Stimulated activated CD8-positive, alpha-beta memory T cell treated with anti-CD3 and anti-CD28 coated beads, Interleukin-4, amount 100 ng/mL, for 48 hours (primary cell): ENCODE measurements around the gene MB21D2.

Experiments
- DNase-seq: peaks from one replicate; pipeline ENCODE4 v3.0.0-alpha.2; 2020

Gene MB21D2

DNA sequence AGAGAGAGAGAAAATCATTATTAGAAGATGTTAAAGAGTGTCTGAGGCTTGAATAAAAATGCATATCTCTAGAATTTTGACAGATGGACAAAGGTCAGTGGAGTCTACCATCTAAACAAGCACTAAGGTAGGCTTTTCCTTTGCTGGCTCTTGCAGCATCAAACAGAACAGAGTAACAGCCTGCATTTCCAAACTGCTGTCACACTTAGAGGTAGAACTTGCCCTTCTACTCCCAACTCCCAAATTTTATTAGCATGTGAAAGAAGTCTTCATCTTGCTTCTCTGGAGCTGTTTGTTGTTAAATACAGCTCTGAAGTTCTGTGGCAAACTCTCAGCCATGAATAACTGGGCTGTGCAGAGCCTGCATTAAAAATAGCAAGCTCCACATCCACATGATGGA is 4.1 kb upstream of the MB21D2 start:
- DNase-seq = no peak

DNA sequence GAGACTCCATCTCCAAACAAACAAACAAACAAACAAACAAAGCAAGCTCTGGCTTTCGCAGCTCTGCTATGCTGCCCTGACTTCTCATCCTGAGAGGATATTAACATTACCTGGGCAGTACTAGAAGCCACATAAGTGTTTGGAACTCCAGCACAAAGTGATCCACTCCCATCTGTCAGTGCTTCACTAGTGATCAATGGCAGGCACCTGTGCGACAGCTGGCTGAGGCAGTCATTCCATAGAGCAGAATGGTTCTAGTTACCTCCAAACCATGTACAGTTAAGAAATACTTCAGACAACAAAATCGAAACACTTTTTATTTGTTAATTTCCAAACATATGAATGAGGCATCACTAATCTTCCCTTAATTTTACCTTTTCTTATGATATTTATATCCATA is 2.8 kb upstream of the MB21D2 start:
- no peak for DNase-seq

DNA sequence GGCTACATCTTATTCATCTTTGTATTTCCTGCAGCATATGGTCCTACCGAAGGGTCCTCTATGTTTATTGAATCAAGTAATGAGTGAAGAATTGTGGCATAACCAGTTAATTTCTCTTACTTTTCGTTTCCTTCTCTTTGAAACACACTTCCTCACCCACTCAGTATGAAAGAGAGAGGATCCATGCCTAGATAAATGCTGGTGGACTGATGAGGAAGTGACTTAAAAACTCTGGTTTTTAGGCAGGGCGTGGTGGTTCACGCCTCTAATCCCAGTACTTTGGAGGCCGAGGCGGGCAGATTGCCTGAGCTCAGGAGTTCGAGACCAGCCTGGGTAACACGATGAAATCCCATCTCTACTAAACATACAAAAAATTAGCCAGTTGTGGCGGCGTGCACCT is 2.2 kb upstream of the MB21D2 start:
- DNase-seq = no peak

DNA sequence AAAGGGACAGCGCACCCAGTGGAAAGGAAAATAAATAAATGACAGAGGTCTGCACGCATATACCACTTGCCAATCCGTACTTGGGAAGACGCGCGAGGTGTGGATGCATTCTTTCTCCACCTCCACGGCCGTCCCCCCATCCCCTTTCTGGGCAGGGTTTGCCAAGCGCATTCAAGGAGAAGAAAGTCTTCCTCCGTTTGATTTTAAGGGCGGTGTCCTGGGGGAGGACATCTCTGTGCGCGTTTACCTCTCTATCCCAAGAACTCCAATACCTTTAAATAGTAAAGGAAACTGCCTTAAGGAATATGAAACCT is 576 bp upstream of the MB21D2 start:
- DNase-seq = no peak

DNA sequence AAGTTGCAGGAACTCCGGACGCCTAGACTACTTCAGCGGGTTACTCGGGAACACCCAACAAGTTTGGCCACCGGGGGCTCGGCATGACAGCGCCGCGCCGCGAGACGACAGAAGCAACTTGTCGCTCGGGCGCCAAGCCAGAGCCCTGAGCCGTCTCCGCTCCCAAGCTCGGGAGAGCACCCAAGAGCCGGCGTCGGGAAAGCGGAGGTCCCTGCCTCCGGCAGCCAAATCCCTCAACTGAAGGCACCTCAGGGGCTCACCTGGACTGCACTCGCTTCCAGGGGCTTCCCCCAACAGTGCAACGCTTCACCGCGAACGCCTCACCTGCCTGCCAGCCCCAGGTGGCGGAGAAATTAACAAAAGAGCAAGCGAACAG is 640 bp downstream of the MB21D2 start:
- peak; percentile 59 for DNase-seq

DNA sequence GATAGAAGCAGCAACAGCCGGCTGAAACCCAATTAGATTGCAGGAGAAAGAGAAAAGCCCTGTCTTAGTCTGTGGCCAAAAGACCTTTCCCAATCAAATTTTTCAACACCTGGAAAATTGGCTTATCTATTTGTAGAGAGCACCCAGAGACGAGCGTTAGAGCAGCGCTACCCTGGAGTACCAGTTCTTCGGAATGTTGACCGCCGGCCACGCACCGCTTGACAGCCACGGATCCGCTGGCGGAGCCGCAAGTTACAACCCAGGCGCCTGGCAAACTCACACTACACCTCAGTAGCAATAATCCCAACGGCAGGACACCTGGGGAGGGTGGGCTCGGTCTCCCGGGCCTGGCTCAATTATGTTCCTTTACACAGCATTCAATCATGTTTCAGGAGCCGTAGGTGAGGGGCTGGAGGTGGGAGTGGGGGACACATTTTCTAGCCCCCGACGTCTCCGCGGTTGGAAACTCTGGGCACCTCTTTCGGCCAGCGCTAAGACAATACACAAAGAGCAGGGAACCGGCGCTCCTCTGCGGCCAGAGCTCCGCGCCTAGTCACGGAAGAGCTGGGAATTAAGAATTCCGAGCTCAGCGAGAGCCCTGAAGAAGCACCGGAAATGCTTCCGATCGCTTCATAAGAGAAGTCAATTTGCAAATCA is 1.2 kb downstream of the MB21D2 start:
- DNase-seq = no peak

DNA sequence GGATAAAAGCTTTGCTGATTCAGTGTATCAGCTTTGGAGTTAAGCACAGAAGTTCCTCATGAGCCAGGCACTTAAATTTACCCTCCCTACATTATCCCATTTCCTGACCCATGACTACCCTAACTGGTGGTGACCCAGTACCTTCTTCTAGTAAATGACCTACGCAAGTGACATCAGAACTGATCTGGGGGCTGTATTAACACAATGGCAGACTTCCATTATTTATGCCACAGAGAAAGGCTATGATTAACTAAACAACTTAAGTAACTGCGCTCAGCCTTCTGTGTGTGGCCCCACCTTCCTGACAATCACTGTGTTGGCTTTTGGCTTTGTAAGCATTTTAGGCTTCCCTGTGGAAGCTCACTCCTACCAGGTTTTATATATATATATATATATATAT is 1.9 kb downstream of the MB21D2 start:
- DNase-seq = no peak

DNA sequence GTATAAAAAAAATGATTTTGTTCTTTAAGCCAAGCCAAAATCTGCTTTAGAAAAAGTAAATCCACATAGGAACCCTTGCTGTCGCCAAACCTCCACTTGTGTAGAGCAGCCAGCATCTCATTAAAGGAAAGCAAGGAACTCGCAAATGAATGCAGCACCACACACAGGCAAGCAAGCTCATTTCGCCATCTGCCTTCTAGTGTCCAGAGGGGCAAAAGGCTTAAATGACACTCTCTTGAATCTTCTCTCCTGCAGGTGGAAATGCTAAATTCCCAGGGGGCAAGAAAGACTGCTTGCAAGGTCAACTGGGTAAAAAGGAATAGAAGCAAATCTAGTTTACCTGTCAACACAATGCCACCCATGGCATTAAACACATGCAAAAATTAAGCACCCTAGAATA is 2.4 kb downstream of the MB21D2 start:
- no peak for DNase-seq

DNA sequence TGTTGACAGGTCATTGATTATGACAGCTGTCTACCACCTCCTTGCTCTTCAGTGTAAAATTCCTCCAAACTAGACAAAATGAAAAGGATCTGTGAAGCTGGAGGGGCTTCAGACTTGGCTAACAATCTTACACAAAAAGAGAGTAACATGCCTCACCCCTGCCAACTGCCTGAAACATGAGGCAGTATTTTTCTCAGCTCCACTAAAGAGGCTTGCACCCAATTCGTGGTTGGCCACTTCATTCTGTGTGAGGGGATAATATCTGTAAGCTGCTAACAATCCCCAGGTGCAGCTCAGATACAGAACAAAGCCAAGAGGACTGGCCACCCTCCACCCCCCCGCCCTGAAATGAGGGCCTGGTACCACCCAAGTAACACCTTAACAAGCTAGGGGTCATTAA is 2.8 kb downstream of the MB21D2 start:
- no peak for DNase-seq

DNA sequence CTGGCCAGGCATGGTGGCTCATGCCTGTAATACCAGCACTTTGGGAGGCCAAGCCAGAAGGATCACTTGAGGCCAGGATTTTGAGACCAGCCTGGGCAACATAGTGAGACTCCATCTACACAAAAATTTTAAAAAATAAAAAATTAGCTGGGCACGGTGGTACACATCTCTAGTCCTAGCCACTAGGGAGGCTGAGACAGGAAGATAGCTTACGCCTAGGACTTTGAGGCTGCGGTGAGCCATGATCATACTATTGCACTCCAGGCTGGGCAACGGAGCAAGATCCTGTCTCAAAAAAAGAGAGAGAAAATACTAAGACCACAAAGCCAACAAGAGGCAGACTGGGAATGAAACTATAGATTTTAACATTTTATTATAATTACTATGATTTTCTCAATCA is 4.1 kb downstream of the MB21D2 start:
- no peak for DNase-seq

DNA sequence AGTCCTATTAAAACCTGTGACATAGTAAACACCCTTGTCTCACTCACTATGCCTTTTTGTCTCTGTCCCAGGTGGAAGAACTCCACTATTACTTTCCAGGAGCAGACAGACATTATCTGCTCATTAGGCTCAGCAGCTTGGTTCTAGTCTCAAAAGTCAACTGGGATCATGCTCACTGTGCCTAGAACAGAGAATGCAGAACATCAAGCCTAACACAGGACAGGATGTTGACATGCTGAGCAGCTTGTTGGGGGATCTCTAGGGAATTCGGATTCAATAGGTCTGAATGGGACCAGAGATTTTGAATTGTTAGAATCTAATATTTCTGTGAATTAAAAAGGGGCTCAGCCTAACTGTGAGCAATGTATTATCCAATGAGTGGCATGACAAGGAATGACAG is 6.4 kb downstream of the MB21D2 start:
- DNase-seq = no peak

DNA sequence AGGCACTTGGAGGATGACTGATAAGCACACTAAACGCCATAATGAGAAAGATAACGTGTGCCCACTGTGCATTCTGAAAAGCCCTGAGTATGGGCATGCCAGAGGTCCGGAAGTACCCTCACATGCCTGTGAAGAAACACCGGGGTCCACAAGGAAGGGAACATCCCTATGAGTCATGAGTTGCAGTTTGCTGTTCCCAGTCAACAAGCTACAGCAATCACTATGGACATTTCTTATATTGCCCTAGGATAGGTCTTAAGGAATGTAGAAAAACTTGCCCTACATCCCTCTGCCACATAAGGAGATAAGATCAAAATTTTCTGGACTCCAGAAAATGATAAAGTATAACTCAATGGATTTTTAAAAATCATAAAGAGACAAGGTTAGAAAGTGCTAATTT is 9.9 kb downstream of the MB21D2 start:
- no peak for DNase-seq

DNA sequence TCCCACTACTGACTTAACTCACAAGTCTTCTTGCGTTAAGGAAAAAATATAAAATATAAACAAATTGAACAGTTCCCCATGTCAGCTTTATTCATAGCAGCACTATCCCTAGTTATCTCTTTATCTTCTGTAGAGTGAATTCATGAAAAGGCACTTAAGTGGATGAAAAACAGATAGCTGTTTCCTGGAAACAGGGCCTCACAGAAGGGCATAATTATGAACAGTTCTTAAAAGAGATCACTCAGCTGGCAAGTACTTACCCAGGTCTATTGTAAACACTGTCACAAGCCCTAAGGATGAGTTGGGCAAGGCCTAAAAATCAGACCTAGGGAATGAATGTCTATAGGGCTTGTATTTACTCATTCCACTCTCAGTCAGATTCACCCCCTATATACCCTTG is 10.7 kb downstream of the MB21D2 start:
- no peak for DNase-seq

DNA sequence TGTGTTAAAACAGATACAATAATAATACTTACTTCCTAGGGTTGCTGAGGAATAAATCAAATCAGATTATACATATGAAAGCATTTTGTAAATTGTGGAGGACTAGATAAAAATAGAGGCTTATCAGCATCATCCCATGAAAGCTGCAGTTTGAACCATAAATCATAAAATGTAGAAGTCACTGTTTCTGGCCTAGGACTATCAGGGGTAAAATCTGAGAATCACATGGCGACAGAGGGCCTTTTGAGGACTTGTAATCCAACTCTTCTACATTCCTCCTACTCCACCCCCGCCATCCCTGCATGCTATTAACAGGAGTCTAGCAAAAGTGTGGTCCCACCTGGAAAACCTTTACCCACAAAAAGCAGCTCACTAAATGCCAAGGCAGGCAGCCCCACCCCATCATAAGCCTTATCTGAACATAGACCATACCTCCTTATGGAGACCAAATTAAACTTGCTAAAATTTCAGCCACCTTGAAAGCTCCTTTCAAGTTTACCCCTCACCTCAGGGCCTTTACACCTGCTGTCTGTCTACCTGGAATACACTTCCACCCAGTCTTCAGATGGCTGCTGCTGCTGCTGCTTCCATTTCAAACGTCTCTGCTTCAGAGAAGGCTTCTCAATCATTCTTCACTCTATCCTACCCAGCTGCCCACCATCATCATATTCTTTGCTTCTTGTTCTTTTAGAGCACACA is 11.5 kb downstream of the MB21D2 start:
- no peak for DNase-seq

DNA sequence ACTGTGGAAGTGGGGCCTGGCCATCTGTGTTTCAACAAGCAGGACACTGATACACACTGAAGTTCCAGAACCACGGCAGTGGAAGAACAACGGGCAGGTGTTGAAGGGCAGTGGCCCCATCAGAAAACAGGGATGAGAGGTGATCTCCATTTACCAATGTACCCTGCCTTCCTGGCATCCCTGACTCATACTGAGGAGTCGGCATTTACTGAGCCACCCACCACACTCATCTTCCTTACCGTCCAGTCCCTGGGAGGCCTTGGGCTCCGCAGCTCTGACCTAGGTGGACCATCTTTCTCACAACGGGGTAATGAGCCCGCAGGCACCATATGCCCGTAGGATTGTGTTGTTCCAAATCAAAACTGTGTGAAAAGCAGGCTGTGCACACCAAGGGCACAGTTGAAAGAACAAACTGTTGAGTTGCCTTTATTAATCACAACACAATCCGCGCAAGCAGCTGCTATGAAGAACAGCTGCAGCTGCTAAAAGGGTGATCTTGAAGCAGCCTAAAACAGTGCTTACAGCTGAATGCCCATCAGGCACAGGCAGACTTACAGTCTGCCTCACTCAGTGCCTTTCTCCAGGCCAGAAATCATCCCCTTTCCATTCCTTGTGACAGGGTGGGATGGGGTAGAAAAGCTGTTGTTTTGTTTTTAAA is 12.9 kb downstream of the MB21D2 start:
- no peak for DNase-seq

DNA sequence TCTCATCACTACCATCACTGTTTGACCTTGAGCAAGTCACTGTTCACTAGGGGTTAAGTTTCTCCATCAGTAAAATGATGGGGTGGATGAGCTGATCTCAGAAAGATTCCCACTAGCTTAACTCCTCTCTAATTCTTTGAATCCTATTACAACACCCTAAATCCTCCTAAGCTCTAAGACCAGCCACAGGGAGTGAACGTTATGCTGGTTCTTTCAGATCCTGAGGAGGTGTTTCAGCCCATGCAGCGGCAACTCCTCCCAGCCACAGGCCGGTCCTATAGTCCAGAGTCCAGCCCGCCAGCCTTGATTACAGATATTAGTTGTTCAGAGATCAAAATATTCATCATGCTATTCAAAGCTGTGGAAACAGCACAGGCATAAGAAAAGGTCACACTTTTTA is 15.1 kb downstream of the MB21D2 start:
- no peak for DNase-seq

DNA sequence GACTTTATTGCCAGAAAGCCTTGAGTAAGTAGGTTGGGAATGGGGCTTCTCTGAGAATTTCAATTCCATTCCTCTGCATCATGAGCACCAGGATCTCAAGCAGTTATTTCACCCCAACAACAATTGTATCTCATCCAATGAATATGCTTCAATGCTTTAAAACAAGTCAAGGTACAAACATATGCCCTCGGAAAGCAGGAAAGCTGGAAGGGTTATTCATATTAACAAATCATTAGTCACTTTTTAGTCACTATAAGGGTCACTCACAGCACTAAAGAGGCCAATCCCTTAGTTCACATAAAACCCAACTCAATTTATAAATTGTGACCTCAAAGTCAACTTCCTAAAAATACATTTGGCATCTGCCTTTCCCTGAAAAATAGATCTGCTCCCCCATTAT is 16.2 kb downstream of the MB21D2 start:
- DNase-seq = no peak

DNA sequence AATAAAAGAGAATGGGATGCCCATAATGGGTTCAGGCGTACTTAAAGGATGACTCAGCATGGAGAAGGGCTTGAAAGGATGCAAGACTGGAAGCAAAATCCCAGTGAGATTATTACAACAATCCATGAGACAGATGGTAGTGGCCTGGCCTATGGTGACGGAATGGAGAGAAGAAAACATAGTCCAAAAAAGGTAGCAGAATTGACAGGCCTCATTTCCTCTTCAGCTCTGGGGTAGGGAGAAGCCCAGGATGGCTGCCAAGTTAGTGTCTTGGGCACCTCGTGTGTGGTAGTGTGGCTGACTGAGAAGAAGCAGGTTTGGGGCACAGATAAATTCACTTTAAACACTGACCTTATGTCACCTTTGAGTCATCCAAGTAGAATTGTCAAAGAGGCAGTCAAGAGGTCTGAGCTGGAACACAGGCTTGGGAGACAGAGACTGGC is 18.1 kb downstream of the MB21D2 start:
- DNase-seq = no peak

DNA sequence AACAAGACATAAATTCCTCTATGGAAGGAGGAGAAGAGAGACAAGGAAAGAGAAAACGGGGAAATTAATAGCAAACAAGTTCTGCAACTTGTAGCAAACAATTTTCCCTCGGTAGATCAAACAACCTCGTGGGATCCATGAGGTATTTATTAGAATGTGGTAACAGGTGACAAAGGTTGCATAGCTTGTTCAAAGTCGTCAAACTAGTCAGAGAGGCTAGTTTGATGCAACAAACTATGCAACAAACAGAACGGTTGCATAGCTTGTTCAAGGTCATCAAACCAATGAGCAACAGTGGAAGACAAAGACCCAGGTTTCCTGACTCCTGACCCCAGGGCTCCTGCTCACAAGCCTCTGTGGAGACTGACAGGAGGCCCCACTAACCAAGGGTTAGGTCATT is 20.7 kb downstream of the MB21D2 start:
- no peak for DNase-seq

DNA sequence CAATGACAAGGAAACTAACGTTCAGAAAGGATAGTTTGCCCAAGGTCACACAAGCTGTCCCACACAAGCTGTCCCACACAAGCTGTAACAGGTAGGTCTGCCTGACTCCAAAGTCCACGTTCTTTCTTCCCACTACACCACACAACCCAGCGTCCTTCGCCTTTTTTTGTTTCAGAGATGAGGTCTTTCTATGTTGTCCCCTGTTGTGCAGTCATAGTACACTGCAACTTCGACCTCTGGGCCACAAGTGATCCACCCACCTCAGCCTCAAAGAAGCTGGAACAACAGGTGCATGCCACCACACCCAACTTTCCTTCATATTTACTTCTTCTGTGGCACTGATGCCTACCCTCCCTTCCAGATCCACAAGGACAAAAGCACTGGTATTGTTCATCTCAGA is 21.4 kb downstream of the MB21D2 start:
- DNase-seq = no peak

DNA sequence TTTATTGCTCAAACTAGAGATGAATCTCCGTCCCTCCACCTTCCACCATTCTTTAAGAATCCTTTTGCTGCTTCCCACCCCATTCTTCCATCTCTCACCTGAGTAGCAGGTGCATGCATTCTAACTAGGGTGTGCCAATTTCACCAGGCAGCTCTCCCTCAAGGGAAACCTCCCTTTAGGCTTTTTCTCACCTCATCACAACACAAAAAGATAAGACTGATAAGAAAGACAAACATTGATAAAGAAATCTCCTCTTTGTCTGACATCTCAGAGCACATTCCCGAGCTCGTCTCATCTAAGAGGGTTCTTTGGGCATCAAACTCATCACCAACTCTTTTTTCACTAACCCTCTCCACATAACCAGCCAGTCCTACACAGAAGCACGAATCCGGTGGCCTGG is 23.0 kb downstream of the MB21D2 start:
- DNase-seq = no peak

DNA sequence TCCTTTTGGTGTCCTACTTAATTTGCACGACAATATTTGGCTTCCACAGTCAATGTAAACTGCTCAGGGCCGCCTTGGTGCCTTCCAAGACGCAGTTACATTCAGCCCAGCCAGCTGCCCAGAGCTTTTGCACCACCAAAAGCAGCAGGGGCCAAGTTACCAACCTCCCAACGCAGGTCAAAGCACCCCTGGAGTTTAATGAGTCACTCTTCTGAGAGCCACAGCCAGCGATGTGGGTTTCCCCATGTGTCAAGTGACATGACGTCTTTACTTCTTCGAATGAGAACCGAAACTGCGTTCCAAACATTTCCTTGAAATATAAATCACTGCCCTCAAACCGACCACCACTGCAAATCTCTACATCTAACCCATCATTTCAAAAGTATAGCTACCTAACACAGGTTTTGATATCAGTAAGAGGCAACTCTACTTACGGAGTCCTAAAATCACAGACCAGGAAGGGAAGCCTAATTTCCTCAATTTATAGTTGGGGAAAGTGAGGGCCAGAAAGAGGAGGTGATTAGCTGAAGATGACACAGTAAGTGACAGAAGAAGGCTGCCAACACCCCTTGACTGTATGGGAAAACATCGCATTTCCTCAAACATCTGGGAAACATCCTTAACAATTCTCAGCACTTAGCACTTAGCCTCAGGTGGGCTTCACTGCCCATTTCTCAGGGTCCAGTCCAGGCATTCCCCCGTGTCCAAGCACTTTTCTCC is 24.5 kb downstream of the MB21D2 start:
- peak; percentile 73 for DNase-seq

DNA sequence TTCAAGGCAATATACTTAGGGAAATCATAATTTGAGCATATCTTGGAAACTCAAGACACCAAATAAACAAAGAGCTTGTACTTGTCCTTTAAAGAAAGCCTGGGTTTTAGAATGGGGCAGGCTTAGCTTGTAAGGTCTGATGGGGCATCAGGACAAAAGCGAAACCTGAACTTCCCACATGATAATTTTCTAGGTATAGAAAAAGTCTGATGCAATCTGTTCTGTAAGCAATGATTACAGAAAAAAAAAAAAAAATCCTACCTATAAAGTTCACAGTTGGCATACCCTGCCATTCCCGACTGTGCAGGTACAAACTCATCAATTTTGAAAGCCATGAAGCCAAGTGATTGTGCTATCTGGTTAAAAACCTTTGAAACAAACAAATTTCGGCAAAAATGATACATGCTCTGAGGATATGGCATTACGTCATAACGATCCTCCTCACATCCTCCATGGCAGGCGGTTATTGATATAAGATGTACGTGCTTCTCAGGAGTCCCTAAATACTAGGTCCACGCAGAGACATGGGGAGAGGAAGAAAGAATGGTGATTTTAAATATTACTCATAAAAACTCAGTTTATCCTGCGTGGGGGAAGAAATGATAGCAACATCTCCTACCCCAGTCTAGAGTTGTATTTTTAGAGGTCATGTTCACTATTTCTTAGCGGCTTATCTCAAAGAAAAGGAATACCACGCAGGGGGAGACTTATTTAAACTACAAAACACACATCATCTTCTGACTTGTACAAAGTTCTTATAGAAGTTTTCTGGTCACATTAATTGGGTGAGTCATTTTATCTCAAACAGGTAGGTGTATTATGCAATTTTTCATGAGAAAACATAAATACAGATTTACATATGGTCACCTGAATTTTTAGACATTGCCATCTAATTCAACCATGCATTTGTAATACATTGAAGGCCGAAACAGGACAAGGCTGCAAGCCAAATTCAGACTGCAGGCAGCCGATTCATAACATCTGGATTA is 27.0 kb downstream of the MB21D2 start:
- DNase-seq = no peak
